Ectodermal cell (in vitro differentiated cells): ENCODE measurements around the gene LRP5.
"Not testable (repeated sequence)": the region's sequence is repeated elsewhere in the genome, so short reads cannot be mapped to it uniquely, and the experiment has no call there.

Experiments used
- H3K27ac ChIP-seq: 2 replicates; pipeline ENCODE4 v1.7.0; 2013; ENCODE audit warnings: mild to moderate bottlenecking, low read depth, low read length; ENCODE audit not compliant: insufficient read depth, poor library complexity, severe bottlenecking
- H3K27me3 ChIP-seq: 2 replicates; pipeline ENCODE4 v1.7.0; 2013; ENCODE audit warnings: mild to moderate bottlenecking, low read length; ENCODE audit not compliant: insufficient read depth, control insufficient read depth, poor library complexity, severe bottlenecking
- H3K36me3 ChIP-seq: one replicate; pipeline ENCODE4 v1.7.0; 2013; ENCODE audit warnings: low read length; ENCODE audit not compliant: control insufficient read depth, insufficient read depth
- H3K4me1 ChIP-seq: one replicate; pipeline ENCODE4 v1.7.0; 2013; ENCODE audit warnings: low read length; ENCODE audit not compliant: control insufficient read depth, insufficient read depth
- H3K4me3 ChIP-seq: 2 replicates; pipeline ENCODE4 v1.7.0; 2013; ENCODE audit warnings: low read depth, low read length, control low read depth; ENCODE audit not compliant: insufficient read depth
- H3K9me3 ChIP-seq: 2 replicates; pipeline ENCODE4 v1.7.0; 2013; ENCODE audit warnings: mild to moderate bottlenecking, low read length, moderate library complexity; ENCODE audit not compliant: control insufficient read depth
- WGBS, 2 experiments: methylation state at CpG; one replicate each; pipeline ENCODE4 v1.1.7; 2013; ENCODE audit warnings: missing lambda C conversion rate in 2 of 2; 5-methylcytosine and 5-hydroxymethylcytosine counted together

The LRP5 gene

GRCh38 chr11:68430384-68430783 is 118.0 kb downstream of the LRP5 start:
- Histone ChIP-seq H3K4me3 (no peak overlapping the region), H3K36me3 (peaks cover 13% of the 10 kb centered on the region), H3K4me1 (no peaks in the 10 kb centered on the region), H3K27ac (no peak overlapping the region), H3K9me3 (no peaks in the 10 kb centered on the region), H3K27me3 (no peaks in the 10 kb centered on the region)
- 94 to 97% methylated on average over 5 of the region's 5 CpGs for WGBS, 2 experiments

- no peaks in the 10 kb centered on the region for H3K9me3 ChIP-seq
- H3K36me3 ChIP-seq, result peaks cover 13% of the 10 kb centered on the region
- no peak overlapping the region for H3K4me3 ChIP-seq
- no peaks in the 10 kb centered on the region for H3K27me3 ChIP-seq
- no peak overlapping the region for H3K27ac ChIP-seq
- WGBS, 2 experiments, result 93% methylated on average over 3 of the region's 3 CpGs
- H3K4me1 ChIP-seq, result no peaks in the 10 kb centered on the region
Measured at GRCh38 chr11:68430801-68431200, 118.4 kb downstream of the LRP5 start.

- Histone ChIP-seq H3K36me3 (peaks cover 9% of the 10 kb centered on the region), H3K4me1 (no peaks in the 10 kb centered on the region), H3K27me3 (no peaks in the 10 kb centered on the region), H3K4me3 (no peak overlapping the region), H3K9me3 (no peaks in the 10 kb centered on the region), H3K27ac (no peak overlapping the region)
- 91 to 93% methylated on average over 24 of the region's 24 CpGs for WGBS, 2 experiments
Measured at GRCh38 chr11:68431984-68432645, 119.7 kb downstream of the LRP5 start.

GRCh38 chr11:68432874-68433273 is 120.5 kb downstream of the LRP5 start:
- 89 to 90% methylated on average over 17 of the region's 17 CpGs for WGBS, 2 experiments
- no peaks in the 10 kb centered on the region for H3K27me3 ChIP-seq
- no peaks in the 10 kb centered on the region for H3K9me3 ChIP-seq
- H3K4me1 ChIP-seq, result no peaks in the 10 kb centered on the region
- H3K36me3 ChIP-seq, result peaks cover 9% of the 10 kb centered on the region
- H3K4me3 ChIP-seq, result no peak overlapping the region
- no peak overlapping the region for H3K27ac ChIP-seq

- WGBS, 2 experiments, result 95 to 96% methylated on average over 31 of the region's 31 CpGs
- no peaks in the 10 kb centered on the region for H3K9me3 ChIP-seq
- H3K27ac ChIP-seq, result no peak overlapping the region
- H3K4me3 ChIP-seq, result no peak overlapping the region
- no peaks in the 10 kb centered on the region for H3K27me3 ChIP-seq
- no peaks in the 10 kb centered on the region for H3K4me1 ChIP-seq
- peaks cover 9% of the 10 kb centered on the region for H3K36me3 ChIP-seq
Measured at GRCh38 chr11:68433541-68433940, 121.2 kb downstream of the LRP5 start.

- not testable (repeated sequence) for H3K36me3 ChIP-seq, H3K27me3 ChIP-seq, H3K27ac ChIP-seq, H3K4me1 ChIP-seq, H3K9me3 ChIP-seq, H3K4me3 ChIP-seq
- WGBS, 2 experiments, result 90 to 96% methylated on average over 5 of the region's 5 CpGs
Measured at GRCh38 chr11:68434159-68434558, 121.8 kb downstream of the LRP5 start.

- 92% methylated on average over 16 of the region's 16 CpGs for WGBS, 2 experiments
- H3K9me3 ChIP-seq, result no peaks in the 10 kb centered on the region
- no peak overlapping the region for H3K27ac ChIP-seq
- H3K27me3 ChIP-seq, result no peaks in the 10 kb centered on the region
- no peak overlapping the region for H3K4me3 ChIP-seq
- no peaks in the 10 kb centered on the region for H3K36me3 ChIP-seq
- peaks cover 12% of the 10 kb centered on the region for H3K4me1 ChIP-seq
Measured at GRCh38 chr11:68436162-68436888, 123.9 kb downstream of the LRP5 start.

GRCh38 chr11:68436985-68437926 is 124.9 kb downstream of the LRP5 start:
- Histone ChIP-seq H3K27me3 (no peaks in the 10 kb centered on the region), H3K4me3 (no peak overlapping the region), H3K36me3 (no peaks in the 10 kb centered on the region), H3K27ac (no peak overlapping the region), H3K4me1 (peaks cover 21% of the 10 kb centered on the region), H3K9me3 (no peaks in the 10 kb centered on the region)
- WGBS, 2 experiments, result 92 to 93% methylated on average over 34 of the region's 34 CpGs

GRCh38 chr11:68437927-68438657 is 125.7 kb downstream of the LRP5 start:
- WGBS, 2 experiments, result 96% methylated on average over 34 of the region's 34 CpGs
- no peaks in the 10 kb centered on the region for H3K27me3 ChIP-seq
- H3K4me3 ChIP-seq, result no peak overlapping the region
- H3K9me3 ChIP-seq, result no peaks in the 10 kb centered on the region
- H3K27ac ChIP-seq, result no peak overlapping the region
- no peaks in the 10 kb centered on the region for H3K36me3 ChIP-seq
- H3K4me1 ChIP-seq, result peaks cover 22% of the 10 kb centered on the region
